Ishikawa (cell line): Measurements from ENCODE around the gene HECTD4.

Experiments used
- RAD21 ChIP-seq: IDR thresholded peaks from 2 replicates; pipeline ENCODE4 v1.6.1; 2012; ENCODE audit warnings: low read depth
- YY1 ChIP-seq: IDR thresholded peaks from 2 replicates; pipeline ENCODE4 v1.6.1; 2012; ENCODE audit warnings: low read depth

DNA sequence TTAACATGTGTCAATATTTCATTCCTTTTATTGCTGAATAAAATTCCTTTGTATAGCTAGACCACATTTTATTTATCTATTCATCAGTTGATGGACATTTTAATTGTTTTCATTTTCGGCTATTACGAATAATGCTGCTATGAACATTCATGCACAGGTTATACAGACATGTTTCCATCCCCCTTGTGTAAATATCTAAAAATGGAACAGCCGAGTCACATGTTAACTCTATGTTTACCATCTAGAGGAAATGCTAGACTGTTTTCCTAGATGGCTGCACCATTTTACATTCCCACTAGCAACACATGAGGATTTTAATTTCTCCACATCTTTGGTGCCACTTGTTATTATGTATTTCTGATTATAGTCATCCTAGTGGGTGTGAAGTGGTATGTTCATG lies 49.2 kb downstream of the HECTD4 start:
- TF ChIP-seq YY1, result no peak
- no peak for TF ChIP-seq RAD21
